Suprapubic skin (tissue), 4 donors: ENCODE measurements around the gene DAPL1.

Experiments used
- EP300 ChIP-seq: sonication (generic); formaldehyde crosslinking; IDR thresholded peaks from one replicate; pipeline ENCODE4 v1.6.1; 2017; ENCODE audit warnings: antibody characterized with exemption
- POLR2A ChIP-seq, 2 donors: fragments of 450-650 bp; IDR thresholded peaks; one replicate each; pipeline ENCODE4 v1.6.1; 2017; ENCODE audit warnings: antibody characterized with exemption in 2 of 2, mild to moderate bottlenecking in 2 of 2, moderate library complexity in 2 of 2
- POLR2AphosphoS5 ChIP-seq, 3 donors: sonication (generic); formaldehyde crosslinking; IDR thresholded peaks; one replicate each; pipeline ENCODE4 v1.6.1; 2017; ENCODE audit warnings: antibody characterized with exemption in 3 of 3
- TF ChIP-seq, protein P1 (sequence below), 2 donors: fragments of 200-600 bp in 1 of 2; fragments of 450-650 bp in 1 of 2; sonication (generic) in 1 of 2; IDR thresholded peaks; one replicate each; pipeline ENCODE4 v1.5.1; 2016 to 2019; ENCODE audit warnings: antibody characterized with exemption in 2 of 2, mild to moderate bottlenecking in 1 of 2, moderate library complexity in 1 of 2

DNA sequence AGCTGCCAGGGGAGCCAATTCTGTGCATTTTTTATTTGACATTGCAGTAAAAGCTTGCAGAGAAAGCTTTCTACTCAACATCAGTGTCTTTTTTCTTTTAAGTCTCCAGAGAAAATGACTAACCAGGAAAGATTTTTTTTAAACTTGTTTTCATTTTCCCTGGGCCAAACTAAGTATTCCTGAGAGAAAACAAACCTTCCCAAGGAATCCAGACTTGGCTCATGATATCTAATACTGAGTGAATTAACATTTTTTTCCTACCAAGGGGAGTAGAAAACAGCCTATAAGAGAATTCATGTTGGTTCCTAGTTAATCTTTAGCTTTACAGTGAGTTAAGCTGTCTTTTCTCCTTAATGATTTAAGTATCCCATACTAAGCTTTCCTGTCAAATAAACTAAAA, 46.7 kb downstream of the DAPL1 start:
- TF ChIP-seq POLR2AphosphoS5 (IDR thresholded peaks at IDR 0.05) (no peak), EP300 (no peak), POLR2A (IDR thresholded peaks at IDR 0.05) (no peak)
- TF ChIP-seq, protein P1, sequence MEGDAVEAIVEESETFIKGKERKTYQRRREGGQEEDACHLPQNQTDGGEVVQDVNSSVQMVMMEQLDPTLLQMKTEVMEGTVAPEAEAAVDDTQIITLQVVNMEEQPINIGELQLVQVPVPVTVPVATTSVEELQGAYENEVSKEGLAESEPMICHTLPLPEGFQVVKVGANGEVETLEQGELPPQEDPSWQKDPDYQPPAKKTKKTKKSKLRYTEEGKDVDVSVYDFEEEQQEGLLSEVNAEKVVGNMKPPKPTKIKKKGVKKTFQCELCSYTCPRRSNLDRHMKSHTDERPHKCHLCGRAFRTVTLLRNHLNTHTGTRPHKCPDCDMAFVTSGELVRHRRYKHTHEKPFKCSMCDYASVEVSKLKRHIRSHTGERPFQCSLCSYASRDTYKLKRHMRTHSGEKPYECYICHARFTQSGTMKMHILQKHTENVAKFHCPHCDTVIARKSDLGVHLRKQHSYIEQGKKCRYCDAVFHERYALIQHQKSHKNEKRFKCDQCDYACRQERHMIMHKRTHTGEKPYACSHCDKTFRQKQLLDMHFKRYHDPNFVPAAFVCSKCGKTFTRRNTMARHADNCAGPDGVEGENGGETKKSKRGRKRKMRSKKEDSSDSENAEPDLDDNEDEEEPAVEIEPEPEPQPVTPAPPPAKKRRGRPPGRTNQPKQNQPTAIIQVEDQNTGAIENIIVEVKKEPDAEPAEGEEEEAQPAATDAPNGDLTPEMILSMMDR (IDR thresholded peaks at IDR 0.05), result no peak
